GM18526 (cell line): ENCODE data around the gene TMEM44.

Experiments
- POLR2A ChIP-seq: IDR thresholded peaks from 3 replicates; pipeline ENCODE4 v1.6.1; 2011; ENCODE audit not compliant: insufficient read length; ENCODE audit errors: extremely low read depth

TMEM44 gene

DNA sequence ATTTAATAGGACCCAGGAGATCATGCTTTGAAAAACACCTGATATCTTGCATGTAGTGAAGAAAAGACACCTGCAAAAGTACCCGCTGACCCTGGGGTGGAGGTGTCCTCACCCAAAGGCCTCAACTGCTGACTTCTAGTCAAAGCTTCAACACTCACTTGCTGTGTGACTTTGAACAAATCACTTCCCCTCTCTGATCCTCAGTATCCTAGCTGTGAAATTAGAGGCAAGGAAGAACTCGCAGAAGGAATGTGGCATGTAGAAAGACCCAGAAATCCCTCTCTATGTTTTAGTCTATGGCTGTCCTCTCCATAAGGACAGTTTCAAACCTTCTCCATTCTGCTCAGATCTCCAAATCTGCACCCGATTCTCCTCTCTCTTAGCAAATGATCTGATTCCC, 93.7 kb downstream of the TMEM44 start:
- TF ChIP-seq POLR2A = no peak

GRCh38 chr3:194537732-194538247, 95.4 kb downstream of the TMEM44 start:
- no peak for TF ChIP-seq POLR2A
